Measurements from ENCODE around the gene HBS1L.

- no peak for TF ChIP-seq CTCF (IDR thresholded peaks at IDR 0.05)
- no peak for TF ChIP-seq POLR2A (IDR thresholded peaks at IDR 0.05)
These were observed 24.0 kb downstream of the HBS1L start for GRCh38 chr6:135030532-135031178.
